GDM1 (cell line): ENCODE measurements around the gene FOXA1.
"Not testable (repeated sequence)": the region's sequence is repeated elsewhere in the genome, so short reads cannot be mapped to it uniquely, and the experiment has no call there.

ENCODE experiments used
- DNase-seq: peaks from one replicate; lab custom pipeline; 2025; lab: John Stamatoyannopoulos, UW

Gene FOXA1

DNA sequence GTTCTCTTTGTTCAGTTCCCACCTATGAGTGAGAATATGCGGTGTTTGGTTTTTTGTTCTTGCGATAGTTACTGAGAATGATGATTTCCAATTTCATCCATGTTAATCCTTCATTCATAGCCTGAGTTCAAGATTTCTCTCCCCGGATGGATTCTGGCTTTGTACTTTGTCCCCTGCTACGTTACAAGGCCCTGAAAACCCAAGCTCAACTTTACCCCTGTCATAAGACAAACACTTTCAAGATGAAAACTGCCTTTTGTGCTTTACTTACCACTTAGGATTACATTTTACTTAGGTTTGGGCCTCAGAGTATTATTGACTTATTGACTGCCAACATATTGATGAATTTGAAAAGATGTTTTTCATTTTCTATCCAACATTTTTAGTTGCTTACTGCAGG, 36.3 kb downstream of the FOXA1 start:
- DNase-seq: no peak

DNA sequence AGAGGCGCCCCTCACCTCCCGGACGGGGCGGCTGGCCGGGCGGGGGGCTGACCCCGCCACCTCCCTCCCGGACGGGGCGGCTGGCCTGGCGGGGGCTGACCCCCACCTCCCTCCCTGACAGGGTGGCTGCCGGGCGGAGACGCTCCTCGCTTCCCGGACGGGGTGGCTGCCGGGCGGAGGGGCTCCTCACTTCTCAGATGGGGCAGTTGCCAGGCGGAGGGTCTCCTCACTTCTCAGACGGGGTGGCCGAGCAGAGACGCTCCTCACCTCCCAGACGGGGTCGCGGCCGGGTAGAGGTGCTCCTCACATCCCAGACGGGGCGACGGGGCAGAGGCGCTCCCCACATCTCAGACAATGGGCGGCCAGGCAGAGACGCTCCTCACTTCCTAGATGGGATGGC, 39.5 kb downstream of the FOXA1 start:
- not testable (repeated sequence) for DNase-seq

DNA sequence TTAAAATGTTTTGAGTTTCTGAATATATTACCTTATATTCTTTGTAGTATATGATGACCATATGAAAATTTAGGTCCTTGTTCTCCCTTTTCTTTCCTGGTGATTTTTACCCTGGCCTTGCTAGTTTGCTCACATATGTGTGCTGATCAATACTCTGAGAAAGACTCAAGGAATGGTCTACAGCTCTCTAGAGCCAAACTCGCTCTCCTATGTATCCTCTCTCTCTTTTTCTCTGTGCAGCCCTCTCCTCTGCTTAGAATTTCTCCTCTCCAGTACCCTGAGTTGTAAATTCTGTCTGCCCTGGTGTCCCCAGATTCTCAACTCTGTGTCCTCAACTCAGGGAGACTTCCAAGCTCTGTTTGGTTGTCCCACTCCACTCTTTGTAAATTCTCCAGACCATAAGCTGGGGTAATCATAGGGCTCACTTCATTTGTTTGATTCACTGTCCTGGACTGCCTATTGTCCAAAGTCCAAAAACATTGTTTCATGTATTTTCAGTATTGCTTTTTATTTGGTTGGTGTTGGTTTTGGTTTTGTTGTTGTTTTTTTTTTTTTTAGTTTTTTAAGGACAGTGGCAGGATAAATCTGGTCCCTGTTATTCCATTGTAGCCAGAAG, 41.0 kb downstream of the FOXA1 start:
- no peak for DNase-seq

DNA sequence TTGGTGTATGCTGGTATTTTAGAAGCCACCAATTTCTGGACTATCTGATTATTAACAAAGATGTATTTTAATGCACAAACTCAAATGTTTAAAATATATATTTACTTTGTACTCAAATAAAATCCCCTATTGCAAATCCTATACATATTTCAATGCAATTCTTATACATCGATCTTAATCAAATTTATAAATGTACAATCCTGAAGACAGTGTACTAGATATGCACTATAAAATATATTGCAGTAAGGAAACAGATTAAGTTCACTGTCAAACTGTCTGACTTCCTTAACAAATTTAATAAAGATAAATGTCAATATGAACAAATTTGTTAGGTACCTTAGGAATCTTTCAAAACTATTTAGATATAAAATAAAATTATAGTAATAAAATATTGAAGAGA, 43.9 kb downstream of the FOXA1 start:
- DNase-seq: no peak

DNA sequence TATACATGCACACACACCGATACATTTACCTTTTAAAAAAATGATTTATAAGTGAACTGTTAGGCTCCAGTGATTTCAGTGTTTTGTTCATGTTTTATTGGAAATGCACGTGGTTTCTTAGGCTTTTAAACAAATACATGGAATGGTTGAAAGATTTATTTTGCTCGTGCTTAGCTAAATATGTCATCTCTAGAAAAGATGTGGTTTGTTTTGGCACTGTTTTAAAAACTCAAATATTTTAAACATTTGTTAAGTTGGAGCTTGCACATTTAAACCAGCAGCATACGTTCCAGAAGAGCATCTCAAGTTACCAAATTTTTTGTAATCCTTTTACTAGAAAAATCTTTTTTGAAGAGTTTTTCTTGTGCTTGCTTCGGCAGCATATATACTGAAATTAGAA, 44.5 kb downstream of the FOXA1 start:
- no peak for DNase-seq

DNA sequence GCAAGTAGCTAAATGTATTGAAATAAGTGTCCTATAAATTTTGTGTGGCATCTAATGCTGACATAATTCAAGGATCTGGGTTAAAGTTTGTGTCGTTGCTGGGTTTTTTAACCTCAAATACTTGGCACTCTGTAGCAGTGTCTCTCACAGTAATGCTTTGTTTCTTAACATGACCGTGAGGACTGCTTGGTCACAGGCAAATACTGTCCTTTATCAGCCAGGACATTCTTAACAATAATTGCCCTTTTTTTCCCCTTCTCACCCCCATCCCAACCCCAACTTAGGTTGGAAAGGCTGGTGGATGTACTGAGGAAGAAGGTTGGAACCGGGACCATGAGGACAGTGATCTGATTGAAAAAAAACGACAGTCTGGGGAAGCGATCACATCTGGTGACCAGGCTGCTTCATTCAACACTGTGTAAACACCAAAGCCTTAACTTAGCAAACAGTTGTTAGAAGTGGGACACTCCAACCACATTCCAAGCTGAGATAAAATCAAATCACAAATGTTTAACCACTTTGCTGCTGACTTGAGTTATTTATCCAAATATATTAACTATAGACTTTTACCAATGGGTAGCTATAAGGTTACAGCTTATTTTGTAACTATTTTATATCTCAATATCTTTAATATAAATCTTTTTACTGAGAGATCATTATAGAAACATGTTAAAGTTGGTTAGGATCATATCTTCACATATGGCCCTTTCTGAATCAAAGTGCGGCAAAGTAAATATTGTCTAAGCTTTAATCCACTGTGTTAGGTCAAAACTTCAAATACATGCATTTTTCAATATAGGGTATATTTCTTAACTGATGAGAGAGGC, 48.2 kb downstream of the FOXA1 start:
- no peak for DNase-seq

DNA sequence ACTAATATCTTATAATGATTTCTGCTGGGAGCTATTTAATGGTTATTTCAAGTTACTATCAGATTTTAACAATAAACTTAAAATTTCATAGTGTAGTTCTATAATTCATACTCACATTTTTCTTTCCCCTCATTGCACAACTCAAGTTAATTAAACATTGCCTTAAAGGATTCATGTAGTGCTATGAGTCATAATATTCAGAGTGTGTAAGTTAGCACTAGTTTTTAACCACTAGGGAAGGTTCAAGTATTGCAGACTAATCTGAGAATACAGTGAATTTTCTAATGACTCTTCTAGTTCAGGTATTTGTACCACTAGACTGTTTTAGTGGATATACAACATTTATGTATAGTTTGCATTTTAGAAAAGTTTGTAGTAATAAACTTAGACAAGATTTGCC, 49.9 kb downstream of the FOXA1 start:
- DNase-seq: no peak

DNA sequence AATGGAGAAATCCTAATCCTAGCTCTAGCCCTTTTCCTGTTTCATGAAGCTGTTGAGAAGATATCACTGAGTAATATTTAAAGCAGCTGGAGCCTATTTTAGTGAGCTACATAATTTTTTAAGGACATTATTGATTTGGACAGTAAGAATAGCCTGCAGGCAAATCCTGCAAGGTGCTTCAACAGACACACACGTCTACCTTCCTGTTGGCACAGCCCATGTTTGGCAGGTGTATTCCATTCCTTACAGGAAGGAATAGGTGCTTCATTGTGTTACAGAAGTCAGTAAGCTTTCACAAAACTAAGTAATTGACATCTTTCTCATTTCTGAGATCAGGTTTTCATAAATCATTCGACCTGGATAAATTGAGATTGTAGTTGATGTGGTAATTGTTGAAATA, 50.6 kb downstream of the FOXA1 start:
- no peak for DNase-seq

DNA sequence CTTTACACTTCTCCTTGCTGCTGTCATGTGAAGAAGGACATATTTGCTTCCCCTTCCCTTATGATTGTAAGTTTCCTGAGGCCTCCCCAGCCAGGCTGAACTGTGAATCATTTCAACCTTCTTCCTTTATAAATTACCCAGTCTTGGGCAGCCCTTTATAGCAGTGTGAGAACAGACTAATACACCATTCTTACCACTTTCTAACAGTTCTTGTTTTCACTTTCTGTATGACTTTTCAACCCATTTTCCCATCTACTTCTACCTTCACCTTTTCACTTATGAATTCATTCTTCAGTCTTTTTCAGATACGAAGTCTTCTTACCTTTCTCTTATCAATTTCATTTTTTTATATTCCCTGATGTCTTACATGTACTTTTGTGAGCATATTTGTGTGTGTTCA, 55.1 kb downstream of the FOXA1 start:
- no peak for DNase-seq
